ENCODE measurements around the gene NLRP13.

Gene NLRP13

DNA sequence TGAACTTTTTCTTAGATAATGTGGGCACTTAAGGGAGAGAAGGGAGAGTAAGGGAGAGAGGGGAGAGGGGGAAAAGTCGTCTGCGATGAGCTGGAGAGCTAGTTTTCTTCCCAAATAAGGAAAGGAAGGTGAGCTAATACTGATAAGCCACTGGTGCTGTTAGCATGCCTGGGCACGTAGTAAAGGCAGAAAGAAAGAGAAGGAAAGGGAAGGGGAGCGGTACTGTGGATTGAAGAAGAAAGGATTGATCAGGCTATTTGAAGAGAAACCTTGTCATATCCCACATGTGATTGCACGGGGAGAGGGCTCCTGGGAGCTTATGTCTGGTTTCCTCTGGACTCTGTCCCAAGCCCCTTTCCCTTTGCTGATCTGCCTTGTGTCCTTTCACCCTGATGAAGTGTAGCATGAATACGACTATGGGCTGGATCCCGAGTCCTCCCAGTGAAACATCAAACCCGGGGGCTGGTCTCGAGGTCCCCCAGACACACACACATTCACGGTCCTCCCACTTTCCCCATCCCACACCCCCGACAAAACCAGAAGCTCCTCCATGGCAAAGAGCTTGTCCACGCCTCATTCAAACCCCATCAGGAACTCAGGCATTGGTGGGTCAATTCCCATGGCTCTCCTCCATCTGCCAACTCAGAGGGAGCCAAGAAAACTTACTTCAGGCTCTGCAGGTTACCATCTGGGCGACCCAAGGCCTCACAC lies 30.6 kb downstream of the NLRP13 start:
- no peak for DNase-seq (ENCODE audit: low spot score)

DNA sequence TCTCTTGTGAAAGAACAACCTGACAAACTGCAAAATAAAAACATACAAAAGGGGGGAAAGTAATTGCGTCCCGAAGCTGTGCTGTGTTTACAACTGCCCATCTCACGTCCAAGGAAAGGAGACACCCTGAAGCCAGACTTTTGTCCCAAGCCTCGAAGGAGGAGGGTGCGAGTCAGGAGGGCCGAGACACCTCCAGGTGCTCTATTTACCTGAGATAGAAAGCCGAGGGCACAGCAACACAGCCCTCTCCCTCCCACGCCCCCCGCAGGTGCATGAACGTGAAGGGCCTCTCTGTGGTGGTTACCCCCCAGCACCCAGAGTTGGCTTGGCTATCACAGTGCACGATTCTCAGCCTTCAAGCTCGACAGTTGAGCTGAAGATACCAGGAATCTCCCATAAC lies 33.2 kb downstream of the NLRP13 start:
- DNase-seq (ENCODE audit: low spot score) = no peak

DNA sequence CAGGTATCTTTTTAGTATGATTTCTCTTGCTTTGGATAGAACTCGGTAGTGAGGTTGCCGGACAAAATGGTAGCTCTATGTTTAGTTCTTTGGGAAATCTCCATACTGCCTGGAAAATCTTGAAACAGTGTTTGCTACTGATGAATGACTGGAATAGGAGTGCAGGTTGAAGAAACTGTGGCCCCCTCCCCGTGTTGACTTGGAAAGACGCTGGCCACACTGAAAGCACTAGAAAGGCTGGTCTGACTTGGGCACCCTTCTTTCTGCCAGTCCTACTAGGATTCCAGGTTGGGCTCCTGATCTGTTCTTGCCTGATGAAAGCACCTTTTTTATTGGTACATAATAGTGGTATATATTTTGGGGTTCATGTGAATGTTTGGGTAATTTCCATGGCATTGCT lies 49.5 kb downstream of the NLRP13 start:
- no peak for DNase-seq (ENCODE audit: low spot score)

DNA sequence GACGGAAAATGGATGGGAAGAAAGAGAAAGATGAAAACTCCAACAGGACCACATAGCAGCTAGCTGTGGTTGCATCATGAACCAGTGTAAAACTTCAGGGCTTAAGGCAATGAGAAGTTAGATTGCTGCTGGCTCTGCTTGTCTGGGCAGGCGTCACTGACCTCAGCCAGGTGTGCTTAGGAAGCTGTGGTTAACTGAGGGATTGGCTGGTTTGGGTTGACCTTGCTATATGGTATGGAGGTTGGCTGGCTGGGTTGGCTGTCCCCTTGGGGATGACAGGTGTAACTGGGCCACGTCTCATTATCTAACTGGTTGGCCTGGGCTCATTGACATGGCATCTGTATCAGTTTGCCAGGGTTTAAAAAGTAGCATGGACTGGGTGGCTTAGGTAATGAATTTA lies 54.9 kb downstream of the NLRP13 start:
- DNase-seq (ENCODE audit: low spot score) = no peak

DNA sequence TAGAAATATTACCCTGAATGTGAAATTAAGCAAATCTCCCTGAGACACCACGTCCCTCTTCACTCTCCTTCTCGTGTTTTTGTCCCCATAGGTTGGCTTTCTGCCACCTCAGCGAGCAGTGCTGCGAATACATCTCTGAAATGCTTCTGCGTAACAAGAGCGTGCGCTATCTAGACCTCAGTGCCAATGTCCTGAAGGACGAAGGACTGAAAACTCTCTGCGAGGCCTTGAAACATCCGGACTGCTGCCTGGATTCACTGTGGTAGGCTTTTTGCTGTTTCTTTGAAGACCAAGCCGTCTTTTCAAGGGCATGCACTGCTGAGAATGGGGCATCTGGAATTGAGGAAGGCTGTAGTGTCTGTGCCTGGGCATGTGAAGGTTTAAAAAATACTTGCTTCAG lies 61.4 kb downstream of the NLRP13 start:
- no peak for DNase-seq (ENCODE audit: low spot score)

DNA sequence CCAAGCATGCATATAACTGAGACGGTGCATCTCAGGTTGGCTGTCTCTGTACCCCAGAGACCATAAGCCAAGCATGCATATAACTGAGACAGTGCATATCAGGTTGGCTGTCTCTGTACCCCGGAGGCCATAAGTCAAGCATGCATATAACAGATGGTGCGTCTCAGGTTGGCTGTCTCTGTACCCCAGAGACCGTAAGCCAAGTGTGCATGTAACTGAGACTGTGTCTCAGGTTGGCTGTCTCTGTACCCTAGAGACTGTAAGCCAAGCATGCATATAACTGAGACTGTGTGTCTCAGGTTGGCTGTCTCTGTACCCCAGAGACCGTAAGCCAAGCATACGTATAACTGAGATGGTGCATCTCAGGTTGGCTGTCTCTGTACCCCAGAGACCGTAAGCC lies 65.0 kb downstream of the NLRP13 start:
- no peak for DNase-seq (ENCODE audit: low spot score)

DNA sequence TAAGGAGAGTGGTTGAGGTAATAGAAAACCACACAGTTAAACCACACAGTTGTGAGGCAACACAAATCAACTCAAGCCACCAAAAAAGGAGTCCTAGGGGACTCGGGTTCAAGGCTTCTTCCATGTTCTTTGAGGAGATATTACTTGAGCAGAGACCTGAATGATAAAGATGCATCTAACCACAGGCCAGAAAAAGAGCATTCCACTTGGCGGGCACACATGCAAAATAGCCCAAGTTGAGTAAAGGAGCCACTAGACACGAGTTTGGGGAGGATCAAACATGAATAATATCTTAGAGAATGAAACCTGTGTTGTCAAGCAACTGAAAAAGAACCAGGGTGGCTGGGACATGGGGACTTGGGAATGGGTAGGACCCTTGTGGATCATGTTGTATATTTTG lies 65.6 kb downstream of the NLRP13 start:
- DNase-seq (ENCODE audit: low spot score) = no peak

DNA sequence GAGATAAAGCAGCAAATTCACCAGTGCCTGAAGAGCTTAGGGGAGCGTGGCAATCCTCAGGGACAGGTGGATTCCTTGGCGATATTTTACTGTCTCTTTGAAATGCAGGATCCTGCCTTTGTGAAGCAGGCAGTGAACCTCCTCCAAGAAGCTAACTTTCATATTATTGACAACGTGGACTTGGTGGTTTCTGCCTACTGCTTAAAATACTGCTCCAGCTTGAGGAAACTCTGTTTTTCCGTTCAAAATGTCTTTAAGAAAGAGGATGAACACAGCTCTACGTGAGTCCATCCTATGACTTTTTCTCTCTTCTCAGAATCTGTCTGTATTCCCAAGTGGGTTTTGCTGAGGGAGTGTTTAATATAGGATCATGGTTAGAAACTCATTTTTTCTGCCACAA lies 73.2 kb downstream of the NLRP13 start:
- no peak for DNase-seq (ENCODE audit: low spot score)

DNA sequence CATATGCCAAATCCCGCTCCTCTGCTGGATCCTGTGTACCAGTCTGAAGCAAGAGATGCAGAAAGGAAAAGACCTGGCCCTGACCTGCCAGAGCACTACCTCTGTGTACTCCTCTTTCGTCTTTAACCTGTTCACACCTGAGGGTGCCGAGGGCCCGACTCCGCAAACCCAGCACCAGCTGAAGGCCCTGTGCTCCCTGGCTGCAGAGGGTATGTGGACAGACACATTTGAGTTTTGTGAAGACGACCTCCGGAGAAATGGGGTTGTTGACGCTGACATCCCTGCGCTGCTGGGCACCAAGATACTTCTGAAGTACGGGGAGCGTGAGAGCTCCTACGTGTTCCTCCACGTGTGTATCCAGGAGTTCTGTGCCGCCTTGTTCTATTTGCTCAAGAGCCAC lies 73.7 kb downstream of the NLRP13 start:
- no peak for DNase-seq (ENCODE audit: low spot score)

DNA sequence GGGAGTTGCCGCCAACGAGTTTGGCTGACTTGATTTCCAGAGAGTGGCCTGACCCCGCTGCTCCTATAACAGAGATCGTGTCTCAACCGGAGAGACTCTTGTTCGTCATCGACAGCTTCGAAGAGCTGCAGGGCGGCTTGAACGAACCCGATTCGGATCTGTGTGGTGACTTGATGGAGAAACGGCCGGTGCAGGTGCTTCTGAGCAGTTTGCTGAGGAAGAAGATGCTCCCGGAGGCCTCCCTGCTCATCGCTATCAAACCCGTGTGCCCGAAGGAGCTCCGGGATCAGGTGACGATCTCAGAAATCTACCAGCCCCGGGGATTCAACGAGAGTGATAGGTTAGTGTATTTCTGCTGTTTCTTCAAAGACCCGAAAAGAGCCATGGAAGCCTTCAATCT lies 74.2 kb downstream of the NLRP13 start:
- no peak for DNase-seq (ENCODE audit: low spot score)

DNA sequence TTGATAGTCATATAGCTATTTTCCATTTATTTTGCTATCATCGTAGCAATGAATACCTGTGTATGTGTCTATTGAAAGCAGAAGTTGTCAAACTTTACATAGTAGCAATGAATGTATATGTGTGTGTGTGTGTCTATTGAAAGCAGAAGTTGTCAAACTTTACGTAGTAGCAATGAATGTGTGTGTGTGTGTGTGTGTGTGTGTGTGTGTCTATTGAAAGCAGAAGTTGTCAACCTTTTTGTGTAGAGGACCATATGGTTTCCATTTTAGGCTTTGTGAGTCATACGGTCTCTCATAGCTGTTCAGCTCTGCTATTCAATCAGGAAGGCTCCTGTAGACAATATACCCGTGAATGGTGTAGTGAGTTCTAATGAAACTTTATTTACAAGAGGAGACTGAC lies 75.0 kb downstream of the NLRP13 start:
- DNase-seq (ENCODE audit: low spot score) = no peak

DNA sequence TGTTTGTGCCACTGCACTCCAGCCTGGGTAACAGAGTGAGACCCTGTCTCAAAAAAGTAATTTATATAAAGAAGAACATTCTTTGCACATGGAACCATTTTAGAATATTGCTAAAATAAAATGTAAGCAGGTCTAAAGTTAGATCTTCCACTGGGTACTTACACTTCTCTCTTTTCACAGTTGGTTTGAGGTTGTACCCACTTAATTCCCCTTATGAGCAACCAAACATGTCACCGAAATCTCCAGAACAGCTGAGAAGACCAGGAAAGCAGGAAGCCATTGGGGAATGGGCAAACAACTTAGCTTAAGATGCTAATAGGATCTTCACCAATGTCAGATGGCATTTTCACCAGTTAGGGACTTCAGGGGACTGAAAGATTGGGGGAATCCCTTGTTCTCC lies 77.0 kb downstream of the NLRP13 start:
- DNase-seq (ENCODE audit: low spot score) = no peak
